ENCODE data around the gene SH3PXD2A.

DNA sequence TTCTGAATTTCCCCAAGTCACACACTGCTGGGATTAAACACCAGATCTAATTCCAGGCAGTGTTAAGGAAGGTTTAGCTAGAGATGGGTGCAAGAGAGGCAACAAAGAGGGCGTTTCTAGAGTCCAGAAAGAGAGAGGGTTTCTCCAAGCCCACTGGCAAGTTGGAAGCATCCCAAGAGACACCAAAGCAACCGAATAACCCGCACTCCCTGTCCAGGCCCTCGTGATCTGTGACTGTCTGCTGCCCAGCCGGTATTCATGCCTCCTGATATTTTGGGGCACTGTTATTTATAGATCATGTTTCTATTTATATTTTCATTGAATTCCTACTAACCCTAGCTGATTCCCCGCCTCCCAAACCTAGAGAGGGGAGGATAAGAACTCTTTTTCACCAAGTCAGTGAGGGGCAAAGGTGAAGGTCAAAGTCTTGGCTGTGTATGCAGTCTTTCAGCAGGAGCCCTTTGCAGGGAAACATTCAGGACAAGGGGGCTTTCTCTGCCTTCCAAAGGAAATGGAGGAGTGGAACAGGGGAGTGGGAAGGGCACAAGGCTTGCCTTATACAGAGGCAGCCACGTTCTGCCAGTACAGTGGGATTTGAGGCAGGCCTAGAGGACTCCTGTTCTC is 103.6 kb downstream of the SH3PXD2A start:
- TF ChIP-seq, protein P1, sequence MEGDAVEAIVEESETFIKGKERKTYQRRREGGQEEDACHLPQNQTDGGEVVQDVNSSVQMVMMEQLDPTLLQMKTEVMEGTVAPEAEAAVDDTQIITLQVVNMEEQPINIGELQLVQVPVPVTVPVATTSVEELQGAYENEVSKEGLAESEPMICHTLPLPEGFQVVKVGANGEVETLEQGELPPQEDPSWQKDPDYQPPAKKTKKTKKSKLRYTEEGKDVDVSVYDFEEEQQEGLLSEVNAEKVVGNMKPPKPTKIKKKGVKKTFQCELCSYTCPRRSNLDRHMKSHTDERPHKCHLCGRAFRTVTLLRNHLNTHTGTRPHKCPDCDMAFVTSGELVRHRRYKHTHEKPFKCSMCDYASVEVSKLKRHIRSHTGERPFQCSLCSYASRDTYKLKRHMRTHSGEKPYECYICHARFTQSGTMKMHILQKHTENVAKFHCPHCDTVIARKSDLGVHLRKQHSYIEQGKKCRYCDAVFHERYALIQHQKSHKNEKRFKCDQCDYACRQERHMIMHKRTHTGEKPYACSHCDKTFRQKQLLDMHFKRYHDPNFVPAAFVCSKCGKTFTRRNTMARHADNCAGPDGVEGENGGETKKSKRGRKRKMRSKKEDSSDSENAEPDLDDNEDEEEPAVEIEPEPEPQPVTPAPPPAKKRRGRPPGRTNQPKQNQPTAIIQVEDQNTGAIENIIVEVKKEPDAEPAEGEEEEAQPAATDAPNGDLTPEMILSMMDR (IDR thresholded peaks at IDR 0.05; ENCODE audit: borderline replicate concordance, extremely low read depth, low read length, poor library complexity, severe bottlenecking), result no peak
- TF ChIP-seq EZH2 (IDR thresholded peaks at IDR 0.05; ENCODE audit: borderline replicate concordance, low read depth, low read length, severe bottlenecking), result no peak

All from DND-41 (cell line).